ENCODE results near the gene MED27.

GRCh38 chr9:131982102-131982501, 97.6 kb downstream of the MED27 start:
- TF ChIP-seq CTCF (IDR thresholded peaks at IDR 0.05): no peak
- TF ChIP-seq POLR2A (IDR thresholded peaks at IDR 0.05): no peak
